H9 (cell line): ENCODE data around the gene FLT3. TPM values are rescaled to one million over a fixed set of nuclear protein-coding genes. Genes with fewer than 3 reads are reported as not detected.

ENCODE experiments used
- DNase-seq: peaks from one replicate; pipeline ENCODE4 v3.0.0-alpha.2; 2017
- H2AFZ ChIP-seq: one replicate; pipeline ENCODE4 v1.6.1; 2013; ENCODE audit warnings: mild to moderate bottlenecking, low read length, control low read depth, moderate library complexity
- H2AK5ac ChIP-seq: 2 replicates; pipeline ENCODE4 v1.6.1; 2013; ENCODE audit warnings: low read length, control low read depth, mixed read lengths; ENCODE audit not compliant: insufficient read length
- H2BK120ac ChIP-seq: one replicate; pipeline ENCODE4 v1.6.1; 2013; ENCODE audit warnings: low read depth, mild to moderate bottlenecking, low read length, control low read depth, inconsistent platforms; ENCODE audit not compliant: poor library complexity, severe bottlenecking
- H2BK12ac ChIP-seq: 2 replicates; pipeline ENCODE4 v1.6.1; 2013; ENCODE audit warnings: low read length, control low read depth, mixed read lengths, low read depth; ENCODE audit not compliant: insufficient read length
- H2BK15ac ChIP-seq: 2 replicates; pipeline ENCODE4 v1.6.1; 2013; ENCODE audit warnings: low read depth, low read length, control low read depth
- H2BK20ac ChIP-seq: one replicate; pipeline ENCODE4 v1.6.1; 2013; ENCODE audit warnings: low read depth, mild to moderate bottlenecking, low read length, control low read depth, inconsistent platforms; ENCODE audit not compliant: poor library complexity, severe bottlenecking
- H2BK5ac ChIP-seq: 2 replicates; pipeline ENCODE4 v1.6.1; 2013; ENCODE audit warnings: low read length, control low read depth, mixed read lengths; ENCODE audit not compliant: insufficient read length
- H3K14ac ChIP-seq: 2 replicates; pipeline ENCODE4 v1.6.1; 2013; ENCODE audit warnings: low read length, control low read depth; ENCODE audit not compliant: insufficient read depth
- H3K18ac ChIP-seq: 2 replicates; pipeline ENCODE4 v1.6.1; 2013; ENCODE audit warnings: low read depth, mild to moderate bottlenecking, mixed read lengths, low read length, control low read depth; ENCODE audit not compliant: insufficient read length
- H3K23ac ChIP-seq: 2 replicates; pipeline ENCODE4 v1.6.1; 2013; ENCODE audit warnings: low read length, control low read depth, mixed read lengths, low read depth; ENCODE audit not compliant: insufficient read length
- H3K23me2 ChIP-seq: 2 replicates; pipeline ENCODE4 v1.6.1; 2013; ENCODE audit warnings: low read depth, mild to moderate bottlenecking, mixed read lengths, low read length, control low read depth; ENCODE audit not compliant: insufficient read length, poor library complexity, severe bottlenecking
- H3K27ac ChIP-seq: 2 replicates; pipeline ENCODE4 v1.5.1; 2013; ENCODE audit warnings: low read length, control low read depth, mixed read lengths, low read depth; ENCODE audit not compliant: insufficient read length
- H3K27me3 ChIP-seq: 2 replicates; pipeline ENCODE4 v1.6.1; 2013; ENCODE audit warnings: low read length, control low read depth, inconsistent platforms; ENCODE audit not compliant: insufficient read depth
- H3K4ac ChIP-seq: 2 replicates; pipeline ENCODE4 v1.6.1; 2013; ENCODE audit warnings: low read depth, mild to moderate bottlenecking, control low read depth, inconsistent platforms, low read length, moderate library complexity
- H3K4me1 ChIP-seq: 2 replicates; pipeline ENCODE4 v1.6.1; 2013; ENCODE audit warnings: low read length, control low read depth, inconsistent platforms; ENCODE audit not compliant: insufficient read depth
- H3K4me2 ChIP-seq: 2 replicates; pipeline ENCODE4 v1.6.1; 2013; ENCODE audit warnings: low read length, control low read depth, mixed read lengths; ENCODE audit not compliant: insufficient read length, insufficient read depth
- H3K56ac ChIP-seq: 2 replicates; pipeline ENCODE4 v1.6.1; 2013; ENCODE audit warnings: low read depth, mild to moderate bottlenecking, mixed read lengths, low read length, control low read depth; ENCODE audit not compliant: insufficient read length
- H3K79me1 ChIP-seq: 2 replicates; pipeline ENCODE4 v1.6.1; 2013; ENCODE audit warnings: low read depth, mild to moderate bottlenecking, moderate library complexity, low read length, control low read depth, inconsistent platforms; ENCODE audit not compliant: insufficient read depth, poor library complexity, severe bottlenecking
- H3K79me2 ChIP-seq: 2 replicates; pipeline ENCODE4 v1.6.1; 2013; ENCODE audit warnings: low read length, control low read depth, inconsistent platforms; ENCODE audit not compliant: insufficient read depth
- H3K9ac ChIP-seq: 2 replicates; pipeline ENCODE4 v1.6.1; 2013; ENCODE audit warnings: low read length, control low read depth, mixed read lengths; ENCODE audit not compliant: insufficient read length; ENCODE audit errors: extremely low read depth
- H3K9me3 ChIP-seq: one replicate; pipeline ENCODE4 v1.6.1; 2013; ENCODE audit warnings: low read depth, low read length, inconsistent platforms; ENCODE audit not compliant: control insufficient read depth
- H3T11ph ChIP-seq: one replicate; pipeline ENCODE4 v1.6.1; 2013; ENCODE audit warnings: mild to moderate bottlenecking, low read length, control low read depth, inconsistent platforms
- H4K20me1 ChIP-seq: one replicate; pipeline ENCODE4 v1.6.1; 2013; ENCODE audit not compliant: control insufficient read depth, insufficient read length, insufficient read depth
- H4K5ac ChIP-seq: 2 replicates; pipeline ENCODE4 v1.6.1; 2013; ENCODE audit warnings: low read depth, mild to moderate bottlenecking, mixed read lengths, low read length, control low read depth; ENCODE audit not compliant: insufficient read length
- H4K8ac ChIP-seq: replicated peaks from 2 replicates; pipeline ENCODE4 v1.6.1; 2013; ENCODE audit warnings: low read length, control low read depth, mixed read lengths, low read depth; ENCODE audit not compliant: insufficient read length
- H4K91ac ChIP-seq: 2 replicates; pipeline ENCODE4 v1.6.1; 2013; ENCODE audit warnings: low read depth, mild to moderate bottlenecking, moderate library complexity, mixed read lengths, low read length, control low read depth; ENCODE audit not compliant: insufficient read length
- H3K27ac Mint-ChIP-seq, 3 experiments: 2 replicates in 2 of 3; 3 replicates in 1 of 3; pipeline ENCODE4 v1.8.0; 2020 to 2021; ENCODE audit warnings: mixed read lengths in 3 of 3, mild to moderate bottlenecking in 1 of 3, moderate library complexity in 1 of 3
- H3K27me3 Mint-ChIP-seq: 2 replicates; pipeline ENCODE4 v1.8.0; 2021; ENCODE audit warnings: low read depth, mild to moderate bottlenecking, moderate library complexity, mixed read lengths
- H3K36me3 Mint-ChIP-seq, 3 experiments: 2 replicates in 2 of 3; 3 replicates in 1 of 3; pipeline ENCODE4 v1.8.0; 2020 to 2021; ENCODE audit warnings: low read depth in 3 of 3, mixed read lengths in 3 of 3; ENCODE audit not compliant: insufficient read depth in 1 of 3
- H3K4me1 Mint-ChIP-seq, 2 experiments: 2 replicates each; pipeline ENCODE4 v1.8.0; 2020; ENCODE audit warnings: mixed read lengths in 2 of 2
- H3K4me3 Mint-ChIP-seq, 2 experiments: 2 replicates in 1 of 2; 3 replicates in 1 of 2; pipeline ENCODE4 v1.8.0; 2020 to 2021; ENCODE audit warnings: mild to moderate bottlenecking in 2 of 2, mixed read lengths in 2 of 2, moderate library complexity in 1 of 2
- H3K9me3 Mint-ChIP-seq, 2 experiments: 2 replicates in 1 of 2; 3 replicates in 1 of 2; pipeline ENCODE4 v1.8.0; 2020; ENCODE audit warnings: mild to moderate bottlenecking in 2 of 2, mixed read lengths in 2 of 2, moderate library complexity in 1 of 2
- WGBS: extraction: QIAGEN DNeasy Blood & Tissue Kit; methylation state at CpG from one replicate; pipeline ENCODE4 v1.1.7; 2013; ENCODE audit warnings: missing lambda C conversion rate, low lambda C conversion rate, mixed read lengths; ENCODE audit not compliant: insufficient read length; ENCODE audit errors: extremely low coverage; 5-methylcytosine and 5-hydroxymethylcytosine counted together
- total RNA-seq: library from RNA; stranded (reverse); gene quantifications from 2 replicates; pipeline ENCODE4 v1.2.1, GENCODE V29; 2021
- TF ChIP-seq, protein P1 (sequence below): fragments of 200-600 bp; sonication (generic); conservative IDR thresholded peaks from 3 replicates; pipeline ENCODE4 v1.8.0; 2021; ENCODE audit warnings: antibody characterized with exemption, mild to moderate bottlenecking

The FLT3 gene
- total RNA-seq, 1 experiment from 2014 or later: 0.44 TPM

DNA sequence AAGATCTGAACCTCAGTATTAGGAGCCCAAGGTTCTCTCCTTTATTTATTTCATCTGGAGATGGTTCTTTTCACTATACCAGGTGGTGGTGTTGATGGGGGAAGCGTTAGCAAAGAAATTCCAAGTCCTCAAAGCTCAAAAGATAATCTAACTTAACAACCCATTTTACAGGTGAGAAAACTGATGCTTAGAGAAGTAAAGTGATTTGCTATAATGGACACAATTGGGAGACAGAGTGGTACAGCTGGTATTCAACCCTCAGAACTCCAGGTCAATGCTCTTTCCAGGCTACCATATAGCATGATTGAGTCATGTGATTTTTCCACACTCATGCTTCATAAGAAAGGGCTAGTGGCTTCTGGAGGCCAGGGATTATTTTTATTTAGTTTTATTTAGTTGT is 86.9 kb downstream of the FLT3 start:
- Histone ChIP-seq H3K23me2 (no peaks in the 10 kb centered on the region), H2BK120ac (no peak overlapping the region), H4K5ac (no peak overlapping the region), H3K23ac (no peak overlapping the region), H3K4ac (no peak overlapping the region), H3K27me3 (no peaks in the 10 kb centered on the region), H3K18ac (no peak overlapping the region), H4K8ac (no peak overlapping the region), H2BK5ac (no peak overlapping the region), H3K14ac (no peak overlapping the region), H3K4me2 (no peak overlapping the region), H2BK20ac (no peak overlapping the region), H2AK5ac (no peak overlapping the region), H3K56ac (no peak overlapping the region), H3K4me1 (no peaks in the 10 kb centered on the region), H3K9me3 (no peaks in the 10 kb centered on the region), H3K9ac (no peak overlapping the region), H3T11ph (no peak overlapping the region), H4K20me1 (no peaks in the 10 kb centered on the region), H2BK12ac (no peak overlapping the region), H3K79me1 (no peaks in the 10 kb centered on the region), H2BK15ac (no peak overlapping the region), H2AFZ (no peak overlapping the region), H3K79me2 (no peaks in the 10 kb centered on the region), H4K91ac (no peak overlapping the region), H3K27ac (no peak overlapping the region)
- H3K9me3 Mint-ChIP-seq: no peaks in the 10 kb centered on the region
- no peak for DNase-seq
- no peak overlapping the region for H3K27ac Mint-ChIP-seq
- TF ChIP-seq, protein P1, sequence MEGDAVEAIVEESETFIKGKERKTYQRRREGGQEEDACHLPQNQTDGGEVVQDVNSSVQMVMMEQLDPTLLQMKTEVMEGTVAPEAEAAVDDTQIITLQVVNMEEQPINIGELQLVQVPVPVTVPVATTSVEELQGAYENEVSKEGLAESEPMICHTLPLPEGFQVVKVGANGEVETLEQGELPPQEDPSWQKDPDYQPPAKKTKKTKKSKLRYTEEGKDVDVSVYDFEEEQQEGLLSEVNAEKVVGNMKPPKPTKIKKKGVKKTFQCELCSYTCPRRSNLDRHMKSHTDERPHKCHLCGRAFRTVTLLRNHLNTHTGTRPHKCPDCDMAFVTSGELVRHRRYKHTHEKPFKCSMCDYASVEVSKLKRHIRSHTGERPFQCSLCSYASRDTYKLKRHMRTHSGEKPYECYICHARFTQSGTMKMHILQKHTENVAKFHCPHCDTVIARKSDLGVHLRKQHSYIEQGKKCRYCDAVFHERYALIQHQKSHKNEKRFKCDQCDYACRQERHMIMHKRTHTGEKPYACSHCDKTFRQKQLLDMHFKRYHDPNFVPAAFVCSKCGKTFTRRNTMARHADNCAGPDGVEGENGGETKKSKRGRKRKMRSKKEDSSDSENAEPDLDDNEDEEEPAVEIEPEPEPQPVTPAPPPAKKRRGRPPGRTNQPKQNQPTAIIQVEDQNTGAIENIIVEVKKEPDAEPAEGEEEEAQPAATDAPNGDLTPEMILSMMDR: no peak
- peaks cover 15 to 17% of the 10 kb centered on the region in 2 experiments for H3K4me1 Mint-ChIP-seq
- peaks cover 3% of the 10 kb centered on the region for H3K27me3 Mint-ChIP-seq
- no peak overlapping the region for H3K4me3 Mint-ChIP-seq
- WGBS: no CpG with 5 or more reads among the region's 1 CpG
- H3K36me3 Mint-ChIP-seq: no peaks in the 10 kb centered on the region
